ENCODE data around the gene WNT6.

Gene WNT6

DNA sequence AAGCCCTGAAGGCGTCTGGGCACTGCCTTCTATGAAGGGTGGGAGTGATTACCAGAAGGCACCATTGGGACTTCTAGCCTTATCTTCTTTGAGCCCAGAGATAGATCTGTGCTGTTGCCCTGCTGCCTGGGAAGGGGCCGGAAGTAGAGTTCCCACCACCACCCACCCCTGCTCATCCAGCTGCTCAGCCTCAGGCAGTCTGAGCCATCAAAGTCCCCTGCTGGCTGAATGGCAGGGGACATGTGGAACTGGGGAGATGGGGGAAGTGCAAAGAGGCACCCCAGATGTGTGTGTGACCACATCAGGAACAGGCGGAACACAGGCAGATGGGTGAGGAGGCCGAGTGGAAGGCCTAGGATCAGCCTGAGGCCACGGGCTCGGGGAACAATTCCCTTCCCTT, 17.7 kb downstream of the WNT6 start:
- DNase-seq (ENCODE audit: low read depth), result no peak
- TF ChIP-seq, protein P1, sequence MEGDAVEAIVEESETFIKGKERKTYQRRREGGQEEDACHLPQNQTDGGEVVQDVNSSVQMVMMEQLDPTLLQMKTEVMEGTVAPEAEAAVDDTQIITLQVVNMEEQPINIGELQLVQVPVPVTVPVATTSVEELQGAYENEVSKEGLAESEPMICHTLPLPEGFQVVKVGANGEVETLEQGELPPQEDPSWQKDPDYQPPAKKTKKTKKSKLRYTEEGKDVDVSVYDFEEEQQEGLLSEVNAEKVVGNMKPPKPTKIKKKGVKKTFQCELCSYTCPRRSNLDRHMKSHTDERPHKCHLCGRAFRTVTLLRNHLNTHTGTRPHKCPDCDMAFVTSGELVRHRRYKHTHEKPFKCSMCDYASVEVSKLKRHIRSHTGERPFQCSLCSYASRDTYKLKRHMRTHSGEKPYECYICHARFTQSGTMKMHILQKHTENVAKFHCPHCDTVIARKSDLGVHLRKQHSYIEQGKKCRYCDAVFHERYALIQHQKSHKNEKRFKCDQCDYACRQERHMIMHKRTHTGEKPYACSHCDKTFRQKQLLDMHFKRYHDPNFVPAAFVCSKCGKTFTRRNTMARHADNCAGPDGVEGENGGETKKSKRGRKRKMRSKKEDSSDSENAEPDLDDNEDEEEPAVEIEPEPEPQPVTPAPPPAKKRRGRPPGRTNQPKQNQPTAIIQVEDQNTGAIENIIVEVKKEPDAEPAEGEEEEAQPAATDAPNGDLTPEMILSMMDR (conservative IDR thresholded peaks at IDR 0.05; ENCODE audit: low read depth, low read length), result peak; percentile 1
- no peak overlapping the region for H3K4me3 ChIP-seq (ENCODE audit: low read length)

DNA sequence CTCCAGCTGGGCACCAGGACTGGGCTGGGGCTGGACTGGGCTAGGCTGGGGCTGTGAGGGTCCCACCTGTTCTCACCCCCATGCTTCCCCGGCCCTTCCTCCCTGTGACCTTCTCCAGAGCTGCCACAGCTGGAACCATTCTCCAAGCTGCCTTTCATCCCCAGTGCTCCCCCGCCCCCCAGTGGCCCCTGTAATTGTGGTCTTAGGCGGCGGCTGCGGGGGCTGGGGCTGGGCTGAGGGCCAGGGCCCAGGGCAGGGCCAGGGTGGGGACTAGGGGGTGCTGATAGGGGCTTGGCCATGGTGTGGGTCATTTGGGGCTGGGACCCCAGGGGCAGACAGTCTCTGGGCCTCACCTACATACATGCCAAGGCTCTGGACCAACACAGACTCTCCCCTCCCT, 18.3 kb downstream of the WNT6 start:
- H3K4me3 ChIP-seq (ENCODE audit: low read length), result no peak overlapping the region
- no peak for DNase-seq (ENCODE audit: low read depth)
- TF ChIP-seq, protein P1 (conservative IDR thresholded peaks at IDR 0.05; ENCODE audit: low read depth, low read length), result no peak

DNA sequence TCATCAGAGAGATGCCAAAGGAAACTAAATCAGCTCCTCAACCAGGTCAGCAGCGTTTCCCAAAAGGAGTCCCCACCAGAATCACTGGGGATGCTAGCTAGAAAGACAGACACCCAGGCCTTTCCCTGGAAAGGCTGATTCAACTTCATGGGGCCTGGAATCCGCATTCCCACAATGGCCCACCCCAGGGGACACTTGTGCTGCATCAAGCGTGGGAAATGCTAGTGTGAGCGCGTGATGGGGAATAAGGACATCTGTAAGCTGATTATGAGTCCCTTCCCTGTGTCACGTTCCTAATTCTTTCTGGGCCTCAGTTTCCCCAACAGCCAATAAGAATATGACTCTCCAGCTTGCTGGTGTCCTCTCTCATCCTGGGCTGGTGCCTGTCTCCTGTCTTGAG, 18.9 kb downstream of the WNT6 start:
- TF ChIP-seq, protein P1 (conservative IDR thresholded peaks at IDR 0.05; ENCODE audit: low read depth, low read length), result no peak
- no peak overlapping the region for H3K4me3 ChIP-seq (ENCODE audit: low read length)
- no peak for DNase-seq (ENCODE audit: low read depth)

DNA sequence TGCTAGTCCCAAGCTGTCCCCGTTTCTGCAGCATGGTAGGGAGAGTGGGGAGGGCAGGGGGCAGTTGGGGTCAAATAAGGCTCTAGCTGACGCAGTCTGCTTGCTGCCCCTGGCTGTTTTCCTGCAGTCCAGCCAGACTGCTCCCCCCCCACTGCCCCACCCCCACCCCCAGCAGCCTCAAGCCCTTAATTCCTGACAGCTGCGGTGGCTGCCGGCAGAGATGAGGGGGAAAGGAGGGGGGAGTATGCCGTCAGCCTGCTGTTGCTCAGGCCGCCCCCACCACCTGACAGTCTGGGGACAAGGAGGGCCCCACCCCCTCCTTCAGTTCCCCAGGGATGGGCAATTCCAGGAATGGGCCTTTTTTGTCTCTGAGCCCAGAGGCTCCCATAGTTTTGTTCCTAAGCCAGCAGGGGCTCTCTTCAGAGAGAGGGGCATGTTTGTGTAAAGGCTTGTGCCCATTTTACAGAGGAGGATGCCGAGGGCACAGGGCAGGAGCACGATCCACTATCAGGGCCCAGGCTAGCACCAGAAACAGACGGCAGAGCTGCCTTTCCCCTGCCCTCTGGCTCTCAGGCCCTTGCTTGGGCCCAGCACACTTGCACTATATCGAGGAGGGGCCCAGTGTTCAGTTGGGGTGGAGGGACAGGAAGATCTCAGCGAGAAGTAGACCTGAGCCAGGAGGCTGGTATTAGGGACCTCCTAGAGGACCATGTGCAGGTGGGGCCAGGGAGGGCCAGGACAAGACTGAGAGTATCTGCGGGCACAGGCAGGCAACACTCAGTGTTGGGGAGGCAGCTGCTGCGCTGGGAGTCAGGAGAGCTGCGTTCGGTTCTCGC, 19.5 kb downstream of the WNT6 start:
- DNase-seq (ENCODE audit: low read depth), result no peak
- TF ChIP-seq, protein P1 (conservative IDR thresholded peaks at IDR 0.05; ENCODE audit: low read depth, low read length), result no peak
- no peak overlapping the region for H3K4me3 ChIP-seq (ENCODE audit: low read length)

DNA sequence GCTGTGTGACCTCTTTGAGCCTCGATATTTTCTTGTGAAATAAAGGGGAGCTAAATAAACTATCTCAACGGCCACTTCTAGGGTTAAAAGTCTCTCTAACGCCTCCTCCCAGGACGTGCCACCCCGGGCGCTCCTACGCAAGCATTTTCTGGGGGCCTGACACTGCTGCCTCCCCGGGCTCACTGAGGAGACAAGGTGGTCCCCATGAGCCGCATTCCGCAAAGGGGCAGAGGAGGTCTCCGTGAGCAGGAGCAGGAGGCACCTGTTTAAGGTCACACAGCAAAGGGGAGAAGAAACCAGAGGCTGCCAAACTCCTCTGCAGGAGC, 20.1 kb downstream of the WNT6 start:
- H3K4me3 ChIP-seq (ENCODE audit: low read length), result no peak overlapping the region
- DNase-seq (ENCODE audit: low read depth), result no peak
- TF ChIP-seq, protein P1 (conservative IDR thresholded peaks at IDR 0.05; ENCODE audit: low read depth, low read length), result no peak

DNA sequence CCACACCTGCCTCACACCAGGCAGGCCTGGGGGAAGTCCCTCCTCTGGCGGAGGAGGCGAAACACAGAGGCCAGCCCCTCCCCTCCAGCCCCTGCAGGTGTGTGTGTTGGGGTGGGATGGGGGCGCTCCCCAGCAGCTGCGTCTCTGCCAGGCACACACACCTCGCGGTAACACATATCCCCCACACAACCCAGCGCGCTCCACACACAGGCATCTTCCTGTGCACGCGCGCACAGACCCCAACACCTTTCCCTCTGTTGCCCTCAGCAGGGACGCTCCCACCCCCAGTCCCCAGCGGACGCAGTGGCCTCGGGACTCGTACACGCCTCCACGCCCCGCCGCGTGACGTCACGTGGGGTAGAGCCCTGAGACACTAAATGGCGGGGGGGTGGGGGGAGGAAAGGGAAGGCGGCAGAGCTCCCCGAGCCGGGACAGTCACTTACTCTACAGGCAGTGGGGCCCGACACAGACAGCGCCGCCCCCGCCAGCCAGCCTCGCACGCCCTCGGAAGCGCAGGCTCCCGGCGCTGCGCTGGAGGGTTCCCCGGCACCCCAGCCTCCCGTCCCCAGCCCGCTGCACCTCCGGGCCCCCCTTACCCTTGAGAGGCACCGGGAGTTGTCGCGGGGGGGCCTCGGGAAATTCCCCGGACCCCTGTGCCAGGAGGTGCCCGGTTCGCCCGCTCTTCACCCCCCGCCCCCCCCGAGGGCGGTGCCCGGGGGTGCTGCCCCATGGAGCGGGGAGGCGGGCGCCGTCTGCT, 20.7 kb downstream of the WNT6 start, which contains the start of gene WNT10A:
WNT10A (plus strand) TSS at position 751 of the 757 bp plus-strand sequence. CDS start 144 bp downstream, outside the sequence.
- TF ChIP-seq, protein P1 (conservative IDR thresholded peaks at IDR 0.05; ENCODE audit: low read depth, low read length), result no peak
- no peak within 1 kb of the TSS for H3K4me3 ChIP-seq (ENCODE audit: low read length)
- DNase-seq (ENCODE audit: low read depth), result no peak
